Measurements from ENCODE around the gene ENDOG.
A peak's percentile ranks its signal among the peaks of the same experiment; 100 is the strongest.
"Not testable (repeated sequence)": the region's sequence is repeated elsewhere in the genome, so short reads cannot be mapped to it uniquely, and the experiment has no call there.

The ENDOG gene

DNA sequence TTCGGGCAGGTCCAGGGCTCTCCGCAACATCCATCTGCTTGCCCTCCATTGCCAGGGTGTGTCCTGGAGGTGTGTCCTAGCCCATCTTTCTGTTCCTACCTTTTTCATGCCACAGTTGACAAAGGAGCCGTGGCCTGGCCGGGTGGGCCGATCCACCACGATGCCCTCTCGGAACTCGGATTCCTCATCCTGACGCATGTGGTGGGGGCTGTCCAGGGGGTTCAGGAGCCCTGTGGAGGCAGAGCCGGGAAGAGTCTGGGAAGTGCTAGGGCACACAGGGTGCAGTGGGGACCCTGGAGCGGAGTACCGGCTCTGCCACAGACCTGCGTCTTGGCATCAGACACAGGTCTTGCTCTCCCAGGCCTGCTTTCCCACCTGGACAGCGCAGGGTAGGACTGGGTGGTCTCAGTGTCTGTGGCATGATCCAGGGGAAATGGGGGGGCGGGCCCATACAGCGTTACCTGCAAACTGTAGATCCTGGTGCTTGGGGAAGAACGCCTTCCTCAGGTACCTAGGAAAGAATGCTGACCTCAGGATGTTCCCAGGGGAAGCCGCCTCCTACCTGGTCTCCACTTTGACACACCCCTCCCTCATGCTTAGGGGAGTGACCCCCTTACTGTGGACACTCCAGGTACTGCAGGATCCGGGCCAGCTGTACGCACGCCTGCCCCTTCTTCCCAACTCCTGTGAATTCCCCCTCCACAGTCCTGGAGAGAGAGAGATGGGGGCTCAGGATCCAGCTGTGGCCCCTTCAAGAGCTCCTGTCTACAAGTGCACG is 7.8 kb downstream of the ENDOG start:
- no peak for DNase-seq (ENCODE audit: low read depth, low spot score)
- no peak overlapping the region for H3K27ac ChIP-seq

GRCh38 chr9:128828267-128828666 is 10.0 kb downstream of the ENDOG start:
- H3K27ac ChIP-seq, result no peak overlapping the region
- no peak for DNase-seq (ENCODE audit: low read depth, low spot score)

DNA sequence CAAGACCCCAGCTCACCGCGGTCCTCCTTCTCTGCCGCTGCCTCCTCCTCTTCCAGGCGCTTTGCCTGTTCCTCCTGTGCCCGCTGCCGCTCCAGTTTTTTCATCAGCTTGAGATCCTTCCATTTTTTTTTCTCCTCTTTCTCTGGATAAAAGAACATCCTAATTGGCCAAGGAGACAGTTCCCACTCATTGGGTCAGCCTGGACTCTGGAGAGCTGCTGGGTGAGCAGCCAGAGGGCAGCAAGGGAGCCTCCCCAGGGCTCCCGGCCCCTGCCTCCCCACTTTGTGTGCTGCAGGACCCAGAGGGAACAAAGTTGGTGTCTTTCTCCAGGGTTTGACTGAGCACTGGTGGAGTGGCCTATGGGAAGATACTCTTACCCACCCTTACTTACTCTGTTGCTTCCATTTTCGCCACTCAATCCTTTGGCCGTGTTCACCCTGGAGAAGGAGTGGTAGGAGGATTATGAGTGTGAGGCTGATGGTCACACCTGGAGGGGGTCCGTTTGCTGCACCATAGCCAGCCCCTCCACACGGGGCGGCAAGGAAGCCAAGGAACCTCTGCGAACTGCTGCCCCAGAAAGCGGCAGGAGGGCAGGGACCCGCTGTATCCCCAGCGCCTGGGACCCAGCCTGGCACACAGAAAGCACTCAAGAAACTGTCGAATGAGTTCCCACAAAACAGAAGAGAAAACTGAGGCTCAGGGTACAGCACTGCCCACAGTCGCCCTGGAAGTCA is 10.6 kb downstream of the ENDOG start:
- peak overlapping the region; percentile 35 for H3K27ac ChIP-seq
- DNase-seq (ENCODE audit: low read depth, low spot score), result no peak

- peak within 1 kb of the TSS; percentile 35 for H3K27ac ChIP-seq
- DNase-seq (ENCODE audit: low read depth, low spot score), result peak; percentile 40
These were observed 11.4 kb downstream of the ENDOG start, which contains the start of gene SPOUT1 for GRCh38 chr9:128829477-128830251. SPOUT1 (minus strand) TSS chr9:128829794; CDS start chr9:128829780, 14 bp downstream.

DNA sequence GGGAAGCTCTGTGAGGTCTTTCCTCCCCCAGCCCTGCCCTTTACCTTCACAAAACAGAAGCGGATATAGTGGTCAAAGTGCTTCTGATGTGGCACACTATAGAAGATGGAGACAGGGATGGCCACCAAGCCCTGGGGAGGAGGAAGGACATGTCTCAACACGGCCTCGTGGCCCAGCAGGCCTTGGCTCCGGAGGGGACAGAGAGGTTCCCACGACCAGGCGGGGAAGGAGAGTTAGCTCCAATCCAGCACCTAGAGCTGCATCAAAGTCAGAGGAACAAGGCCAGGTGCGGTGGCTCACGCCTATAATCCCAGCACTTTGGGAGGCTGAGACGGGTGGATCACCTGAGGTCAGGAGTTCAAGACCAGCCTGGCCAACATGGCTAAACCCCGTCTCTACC is 15.4 kb downstream of the ENDOG start:
- no peak for DNase-seq (ENCODE audit: low read depth, low spot score)
- no peak overlapping the region for H3K27ac ChIP-seq

GRCh38 chr9:128835246-128836210 is 17.2 kb downstream of the ENDOG start:
- DNase-seq (ENCODE audit: low read depth, low spot score), result no peak
- no peak overlapping the region for H3K27ac ChIP-seq

- H3K27ac ChIP-seq, result no peak overlapping the region
- no peak for DNase-seq (ENCODE audit: low read depth, low spot score)
These were observed 18.3 kb downstream of the ENDOG start for GRCh38 chr9:128836509-128837145.

DNA sequence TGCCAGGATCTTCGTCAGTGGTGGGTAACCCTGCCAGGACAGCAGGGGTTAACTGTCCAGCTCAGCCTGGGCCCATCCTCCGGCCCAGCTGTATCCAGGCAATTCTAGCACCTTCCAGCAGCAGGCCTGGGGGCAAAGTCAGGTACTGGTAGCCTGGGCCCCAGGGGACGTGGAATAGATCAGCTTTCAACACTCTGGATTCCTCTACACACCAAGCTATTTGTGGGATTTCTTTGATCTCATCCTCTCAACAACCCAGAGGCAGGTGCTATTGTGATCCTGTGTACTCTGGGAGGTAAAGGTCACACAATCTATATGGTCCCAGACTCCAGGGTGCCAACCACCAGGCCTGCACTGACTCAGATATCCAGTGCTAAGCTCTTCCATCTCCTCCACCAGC is 20.0 kb downstream of the ENDOG start:
- no peak overlapping the region for H3K27ac ChIP-seq
- no peak for DNase-seq (ENCODE audit: low read depth, low spot score)

DNA sequence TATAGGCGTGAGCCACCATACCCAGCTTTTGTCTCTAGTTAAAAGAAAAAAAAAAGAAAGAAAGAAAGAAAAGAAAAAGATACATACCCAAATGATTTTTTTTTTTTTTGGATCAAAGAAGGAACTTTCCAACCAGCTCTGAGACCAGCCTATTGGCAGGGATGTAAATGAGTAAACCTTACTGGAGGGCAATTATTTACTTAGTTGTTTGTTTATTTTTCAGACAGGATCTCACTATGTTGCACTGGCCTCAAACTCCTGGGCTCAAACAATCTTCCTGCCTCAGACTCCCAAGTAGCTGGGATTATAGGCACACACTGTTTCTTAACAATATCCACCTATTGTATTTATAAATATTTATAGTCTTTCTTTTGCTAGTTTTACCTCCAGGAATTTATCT is 22.2 kb downstream of the ENDOG start:
- DNase-seq (ENCODE audit: low read depth, low spot score), result no peak
- H3K27ac ChIP-seq, result no peak overlapping the region

- DNase-seq (ENCODE audit: low read depth, low spot score), result no peak
These were observed 23.6 kb downstream of the ENDOG start for GRCh38 chr9:128841694-128842492.

DNA sequence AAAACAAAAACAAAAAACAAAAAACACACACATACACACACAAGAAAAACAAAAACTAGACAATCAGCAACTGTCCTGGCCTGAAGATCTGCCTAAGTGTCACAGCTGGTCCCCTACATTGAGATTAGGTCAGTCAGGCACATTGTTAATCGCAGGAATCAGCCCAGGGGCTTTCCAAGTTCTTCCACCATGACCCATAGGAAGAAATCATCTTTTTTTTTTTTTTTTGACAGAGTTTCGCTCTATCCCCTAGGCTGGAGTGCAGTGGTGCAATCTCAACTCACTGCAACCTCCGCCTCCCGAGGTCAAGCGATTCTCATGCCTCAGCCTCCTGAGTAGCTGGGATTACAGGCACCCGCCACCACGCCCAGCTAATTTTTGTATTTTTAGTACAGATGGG is 24.9 kb downstream of the ENDOG start:
- DNase-seq (ENCODE audit: low read depth, low spot score), result not testable (repeated sequence)

More at GRCh38 chr9:128841694-128842492, 23.6 kb downstream of the ENDOG start:
- H3K27ac ChIP-seq, result no peak overlapping the region

DNA sequence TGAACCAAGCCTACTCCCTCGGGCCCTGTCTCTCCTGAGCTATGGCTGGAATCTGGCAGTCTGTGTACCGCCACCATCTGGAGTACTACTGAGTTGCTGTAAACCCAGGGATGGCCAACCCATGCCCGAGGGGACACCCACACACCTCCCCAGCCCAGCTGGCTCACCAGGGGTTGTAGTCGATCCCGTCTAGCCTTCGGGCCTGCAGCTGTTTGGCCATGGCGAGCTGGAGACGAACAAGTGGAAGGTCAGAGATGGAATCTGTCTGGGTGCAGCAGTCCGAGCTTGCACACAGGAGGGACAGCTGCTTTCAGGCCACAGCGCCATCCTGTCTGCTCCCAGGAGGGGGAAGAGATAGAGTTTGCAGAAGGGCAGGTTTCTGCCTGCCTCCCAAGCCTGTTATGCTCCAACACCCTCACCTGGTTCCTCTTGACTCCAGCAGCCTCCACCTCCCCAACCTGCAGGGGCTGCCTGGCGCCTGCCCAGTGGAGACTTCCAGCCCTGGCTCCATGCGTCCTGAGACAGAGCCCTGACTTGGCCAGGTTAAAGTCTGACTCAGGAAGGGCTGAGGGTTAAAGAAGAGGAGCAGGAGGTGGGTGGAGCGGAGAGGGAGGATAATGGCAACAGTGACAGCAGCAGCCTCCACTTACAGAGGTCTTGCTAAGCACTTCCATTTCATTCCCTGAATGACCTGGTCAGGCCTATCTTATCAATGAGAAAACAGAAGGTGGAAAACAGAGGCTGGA is 27.1 kb downstream of the ENDOG start:
- H3K27ac ChIP-seq, result peak overlapping the region; percentile 59
- peak; percentile 63 for DNase-seq (ENCODE audit: low read depth, low spot score)

More for the DNA sequence above, 24.9 kb downstream of the ENDOG start:
- not testable (repeated sequence) for H3K27ac ChIP-seq

- peak overlapping the region; percentile 59 for H3K27ac ChIP-seq
- DNase-seq (ENCODE audit: low read depth, low spot score), result no peak
These were observed 28.4 kb downstream of the ENDOG start for GRCh38 chr9:128846680-128847030.

DNA sequence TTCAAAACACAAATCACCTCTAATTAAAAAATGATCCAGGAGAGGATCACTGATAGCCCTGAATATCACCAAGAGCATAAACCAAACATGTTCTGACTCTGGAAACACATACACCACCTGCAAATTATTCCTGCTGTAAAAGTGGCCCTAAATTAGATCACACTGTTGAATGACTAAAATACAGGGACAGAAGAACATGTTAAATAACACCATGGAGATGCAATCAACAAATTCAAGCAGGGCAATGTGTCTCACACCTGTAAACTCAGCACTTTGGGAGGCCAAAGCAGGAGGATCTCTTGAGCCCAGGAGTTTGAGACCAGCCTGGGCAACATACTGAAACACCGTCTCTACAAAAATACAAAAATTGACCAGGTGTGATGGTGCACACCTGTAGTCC is 29.5 kb downstream of the ENDOG start:
- DNase-seq (ENCODE audit: low read depth, low spot score), result no peak
- H3K27ac ChIP-seq, result no peak overlapping the region

DNA sequence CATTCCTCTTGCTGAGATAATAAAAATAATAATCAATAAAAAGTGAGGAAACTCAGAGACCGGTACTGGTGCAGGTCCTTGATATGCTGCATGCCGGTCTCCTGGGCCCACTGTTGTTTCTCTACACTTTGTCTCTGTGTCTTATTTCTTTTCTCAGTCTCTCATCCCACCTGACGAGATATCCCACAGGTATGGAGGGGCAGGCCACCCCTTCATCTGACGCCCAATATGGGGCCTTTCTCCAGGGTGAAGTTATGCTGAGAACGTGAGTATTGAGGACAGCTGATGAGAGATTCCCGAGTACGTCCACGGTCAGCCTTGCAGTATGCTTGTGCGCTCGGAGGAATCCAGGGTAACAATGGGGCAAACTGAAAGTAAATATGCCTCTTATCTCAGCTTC is 32.7 kb downstream of the ENDOG start:
- not testable (repeated sequence) for DNase-seq (ENCODE audit: low read depth, low spot score); H3K27ac ChIP-seq

- H3K27ac ChIP-seq; DNase-seq (ENCODE audit: low read depth, low spot score): not testable (repeated sequence)
These were observed 33.7 kb downstream of the ENDOG start for GRCh38 chr9:128851779-128852600.

DNA sequence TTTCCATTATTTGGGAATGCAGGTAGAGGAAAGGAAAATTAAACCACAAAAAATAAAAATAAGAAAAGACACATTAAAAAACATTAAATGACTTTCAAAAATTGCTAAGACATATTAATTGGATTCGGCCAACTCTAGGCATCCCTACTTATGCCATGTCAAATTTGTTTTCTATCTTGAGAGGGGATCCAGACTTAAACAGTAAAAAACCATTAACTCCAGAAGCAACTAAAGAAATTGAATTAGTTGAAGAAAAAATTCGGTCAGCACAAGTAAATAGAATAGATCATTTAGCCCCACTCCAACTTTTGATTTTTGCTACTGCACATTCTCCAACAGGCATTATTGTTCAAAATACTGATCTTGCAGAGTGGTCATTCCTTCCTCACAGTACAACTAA is 34.3 kb downstream of the ENDOG start:
- H3K27ac ChIP-seq; DNase-seq (ENCODE audit: low read depth, low spot score): not testable (repeated sequence)
